Fibroblast of the aortic adventitia (primary cell): ENCODE data around the gene ACAP1. TPM values are rescaled to one million over a fixed set of nuclear protein-coding genes. Genes with fewer than 3 reads are reported as not detected.

Source experiments
- DNase-seq: peaks from one replicate; pipeline ENCODE4 v3.0.0-alpha.2; 2010; ENCODE audit warnings: low read depth
- H3K4me3 ChIP-seq: 2 replicates; pipeline ENCODE4 v1.5.1; 2011; ENCODE audit warnings: low read depth, mild to moderate bottlenecking, control low read depth, low read length, moderate library complexity
- total RNA-seq: library from RNA; depleted of rRNA; stranded (reverse); fragments of >200 nt; gene quantifications from 2 replicates; pipeline ENCODE4 v1.2.3, GENCODE V29; 2012; ENCODE audit warnings: low replicate concordance
- TF ChIP-seq, protein P1 (sequence below): IDR thresholded peaks from 2 replicates; pipeline ENCODE4 v1.5.1; 2011; ENCODE audit warnings: mild to moderate bottlenecking, low read length, control low read depth, inconsistent platforms; ENCODE audit not compliant: insufficient read depth

Gene ACAP1
- total RNA-seq, 1 donor, result 0.72 TPM

DNA sequence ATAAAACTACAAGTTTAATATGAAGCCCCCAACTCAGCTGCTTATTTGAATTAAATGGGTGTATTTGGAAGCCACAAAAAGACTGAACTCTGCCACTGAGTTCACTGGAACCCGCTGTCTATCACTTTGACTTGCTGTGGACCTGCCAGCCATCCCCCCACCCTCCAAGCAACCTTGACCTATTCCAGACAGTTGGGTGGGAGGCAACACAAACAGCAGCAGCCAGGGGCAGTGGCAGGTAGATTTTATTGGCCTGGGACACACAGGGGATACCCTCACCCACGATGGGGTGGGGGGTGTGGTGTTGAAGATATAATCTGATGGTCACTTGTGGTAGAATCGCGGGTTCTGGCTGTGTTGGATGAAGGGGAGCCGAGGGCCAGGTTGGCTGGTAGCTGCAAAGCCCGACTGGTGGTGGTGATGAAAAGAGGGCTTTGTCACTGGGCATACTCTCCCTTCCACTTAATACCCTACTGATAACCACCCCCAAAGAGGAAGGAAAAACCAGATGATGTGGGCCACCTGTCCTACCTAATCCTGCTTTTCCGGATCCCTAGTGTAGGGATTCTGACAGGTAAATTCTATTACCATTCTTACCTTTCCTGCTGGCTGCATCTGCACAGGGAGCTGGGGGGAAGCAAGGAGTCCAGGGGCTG is 23.8 kb upstream of the ACAP1 start:
- no peak for DNase-seq
- H3K4me3 ChIP-seq, result no peak overlapping the region
- TF ChIP-seq, protein P1, sequence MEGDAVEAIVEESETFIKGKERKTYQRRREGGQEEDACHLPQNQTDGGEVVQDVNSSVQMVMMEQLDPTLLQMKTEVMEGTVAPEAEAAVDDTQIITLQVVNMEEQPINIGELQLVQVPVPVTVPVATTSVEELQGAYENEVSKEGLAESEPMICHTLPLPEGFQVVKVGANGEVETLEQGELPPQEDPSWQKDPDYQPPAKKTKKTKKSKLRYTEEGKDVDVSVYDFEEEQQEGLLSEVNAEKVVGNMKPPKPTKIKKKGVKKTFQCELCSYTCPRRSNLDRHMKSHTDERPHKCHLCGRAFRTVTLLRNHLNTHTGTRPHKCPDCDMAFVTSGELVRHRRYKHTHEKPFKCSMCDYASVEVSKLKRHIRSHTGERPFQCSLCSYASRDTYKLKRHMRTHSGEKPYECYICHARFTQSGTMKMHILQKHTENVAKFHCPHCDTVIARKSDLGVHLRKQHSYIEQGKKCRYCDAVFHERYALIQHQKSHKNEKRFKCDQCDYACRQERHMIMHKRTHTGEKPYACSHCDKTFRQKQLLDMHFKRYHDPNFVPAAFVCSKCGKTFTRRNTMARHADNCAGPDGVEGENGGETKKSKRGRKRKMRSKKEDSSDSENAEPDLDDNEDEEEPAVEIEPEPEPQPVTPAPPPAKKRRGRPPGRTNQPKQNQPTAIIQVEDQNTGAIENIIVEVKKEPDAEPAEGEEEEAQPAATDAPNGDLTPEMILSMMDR, result no peak

DNA sequence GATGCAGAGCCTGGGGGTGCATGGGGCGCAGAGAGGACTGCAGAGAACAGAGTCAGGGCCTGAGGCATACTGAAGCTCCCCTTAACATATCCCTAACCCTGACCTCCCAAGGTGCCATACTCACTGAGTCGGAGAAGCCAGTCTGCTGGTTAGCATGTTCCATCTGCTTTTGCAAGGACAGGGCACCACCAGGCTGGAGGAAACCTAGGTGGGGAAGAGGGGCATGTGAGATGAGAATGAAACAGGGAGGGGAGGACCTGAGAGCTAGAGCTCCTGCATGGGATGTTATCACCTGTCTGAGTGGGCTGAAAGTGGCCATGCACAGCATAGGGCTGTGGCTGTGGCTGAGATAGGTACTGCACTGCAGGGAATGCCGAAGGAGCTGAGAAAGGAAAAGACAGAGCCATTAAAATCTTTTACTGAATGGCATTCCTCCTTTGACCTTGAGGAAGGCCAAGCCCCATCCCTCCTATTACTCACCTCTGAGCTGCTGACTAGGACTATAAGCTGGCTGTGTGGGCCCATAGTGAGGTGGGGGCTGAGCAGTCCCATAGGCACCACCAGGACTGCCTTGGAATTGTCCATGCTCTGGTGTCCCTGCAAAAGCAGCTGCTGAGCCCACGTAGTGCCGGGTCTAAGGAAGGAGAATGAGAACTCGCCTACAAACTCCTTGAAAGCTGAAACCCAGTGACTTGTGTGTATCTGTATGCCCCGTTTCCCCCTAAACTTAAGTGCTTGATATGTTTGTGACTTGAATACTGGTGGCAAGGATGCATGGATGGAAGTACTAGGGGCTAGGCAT is 23.0 kb upstream of the ACAP1 start:
- DNase-seq, result no peak
- TF ChIP-seq, protein P1, result peak; percentile 20
- H3K4me3 ChIP-seq, result no peak overlapping the region

DNA sequence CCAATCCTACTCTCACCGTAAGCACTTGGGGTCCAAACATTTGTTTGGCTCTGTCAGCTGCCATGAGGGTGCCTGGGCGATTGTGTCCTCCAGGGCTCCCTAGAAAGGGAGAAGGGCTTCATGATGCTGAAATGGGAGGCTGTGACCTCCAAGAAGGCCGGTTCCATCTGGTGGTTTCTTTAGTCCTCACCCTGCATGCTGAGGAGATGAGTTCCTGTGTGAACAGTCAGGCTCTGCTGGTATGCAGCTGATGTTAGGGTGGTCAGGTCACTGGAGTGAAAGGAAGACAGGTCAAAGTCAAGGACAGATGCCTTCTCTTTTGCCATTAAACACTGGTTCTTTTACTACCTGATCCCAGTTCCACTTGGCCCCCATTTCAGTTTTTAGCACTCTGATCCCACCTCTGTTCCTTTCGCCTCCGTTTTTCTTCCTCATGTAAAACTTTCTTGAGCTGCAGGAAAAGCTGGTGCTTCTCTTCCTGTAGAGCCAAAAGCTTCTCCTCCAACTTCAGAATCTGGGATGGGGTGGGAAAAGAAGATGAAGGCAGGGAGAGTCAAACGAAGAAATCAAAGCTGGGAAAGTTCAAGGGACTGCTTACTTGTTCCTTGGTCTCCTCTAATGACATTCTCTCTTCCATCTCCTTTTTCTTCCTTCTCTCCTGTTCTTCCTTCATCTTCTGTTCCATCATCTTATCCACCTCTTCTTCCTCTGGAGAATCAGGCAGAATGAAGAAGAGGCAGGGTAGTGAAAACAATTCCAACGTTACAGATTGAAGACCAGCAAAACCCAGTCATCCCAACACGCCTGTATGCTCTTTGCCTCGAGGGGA is 22.2 kb upstream of the ACAP1 start:
- H3K4me3 ChIP-seq, result peak overlapping the region; percentile 90
- no peak for DNase-seq
- TF ChIP-seq, protein P1, result no peak

DNA sequence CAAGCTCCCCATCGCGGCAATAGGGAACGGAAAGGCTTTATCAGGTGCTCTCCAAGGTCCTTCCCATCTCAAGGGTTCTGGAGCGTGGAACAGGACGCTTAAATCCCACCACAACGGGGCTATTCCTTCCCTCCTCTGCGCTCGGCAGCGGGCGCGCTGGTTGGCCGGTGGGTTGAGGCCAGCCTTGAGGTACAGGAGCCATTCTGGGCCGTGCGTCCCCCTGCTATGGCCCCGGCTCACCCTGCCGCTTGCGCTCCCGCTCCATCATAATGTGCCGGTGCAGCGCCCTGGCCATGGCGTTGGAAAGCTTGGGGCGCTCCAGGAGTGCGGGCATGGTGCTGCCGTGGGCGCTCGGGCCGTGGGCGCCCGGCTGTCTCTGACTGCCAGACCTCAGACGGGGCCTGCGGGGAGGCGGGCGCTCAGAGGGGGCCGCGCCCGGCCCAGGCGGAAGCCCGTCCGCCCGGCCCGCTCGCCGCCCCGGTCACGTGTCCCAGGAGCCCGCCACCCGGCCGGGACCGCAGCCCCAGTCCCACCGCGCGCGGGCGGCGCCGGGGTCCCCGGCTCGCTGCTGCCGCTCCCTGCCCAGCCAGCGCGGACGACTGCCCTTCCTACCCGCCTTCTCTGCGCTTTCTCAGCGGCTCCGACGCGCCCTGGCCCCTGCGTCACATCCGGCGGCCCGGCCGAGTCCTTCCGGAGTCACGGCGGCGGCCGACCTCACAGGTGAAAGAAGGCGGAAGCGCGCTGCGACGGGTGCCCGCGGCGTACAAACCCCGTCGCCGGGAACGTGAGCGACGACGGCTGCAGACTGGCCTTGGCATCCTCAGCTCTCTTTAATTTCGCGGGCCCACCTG is 21.4 kb upstream of the ACAP1 start, which contains the start of gene GPS2:
Gene GPS2 (minus strand): TSS at position 642 of the 851 bp plus-strand sequence. CDS start 308 bp downstream, at position 334.
- TF ChIP-seq, protein P1, result no peak
- peak within 1 kb of the TSS; percentile 90 for H3K4me3 ChIP-seq
- DNase-seq, result peak; percentile 67

DNA sequence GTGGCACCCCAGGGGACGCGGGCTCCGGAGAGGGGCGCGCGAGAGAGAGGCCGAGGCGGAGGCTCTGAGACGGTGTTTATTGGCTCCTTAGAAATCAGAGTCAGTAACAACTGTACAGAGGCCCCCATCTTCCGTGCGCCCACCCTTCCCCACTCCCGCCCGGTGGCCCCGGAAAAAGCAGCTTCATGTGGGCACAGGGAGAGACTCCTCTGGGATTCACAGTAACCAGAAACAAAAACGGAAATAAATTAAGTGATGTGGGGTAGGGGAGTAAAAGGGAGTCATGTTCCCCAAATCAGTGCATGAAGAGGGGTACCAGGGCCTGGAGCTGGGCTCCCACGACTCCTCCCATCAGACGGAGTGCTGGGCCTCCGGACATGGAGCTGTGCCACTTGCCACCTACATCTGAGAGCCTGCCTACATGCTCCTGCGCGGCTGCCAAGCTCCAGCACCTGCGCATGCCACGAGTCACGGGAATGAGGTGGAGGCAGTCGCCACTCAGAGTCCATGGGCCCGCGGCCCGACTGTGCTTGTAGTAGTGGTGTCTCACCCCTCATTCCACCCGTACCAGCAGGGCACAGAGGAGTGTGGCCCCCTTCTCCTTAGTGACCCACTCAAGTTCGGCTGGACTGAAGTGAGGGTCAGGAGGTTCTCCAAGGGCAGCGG is 20.6 kb upstream of the ACAP1 start:
- TF ChIP-seq, protein P1, result no peak
- peak overlapping the region; percentile 90 for H3K4me3 ChIP-seq
- no peak for DNase-seq
